GM04503 (cell line): ENCODE data around the gene NOTCH1.

Source experiments
- DNase-seq: peaks from one replicate; pipeline ENCODE4 v3.0.0-alpha.2; 2012; ENCODE audit warnings: low read depth

The NOTCH1 gene

DNA sequence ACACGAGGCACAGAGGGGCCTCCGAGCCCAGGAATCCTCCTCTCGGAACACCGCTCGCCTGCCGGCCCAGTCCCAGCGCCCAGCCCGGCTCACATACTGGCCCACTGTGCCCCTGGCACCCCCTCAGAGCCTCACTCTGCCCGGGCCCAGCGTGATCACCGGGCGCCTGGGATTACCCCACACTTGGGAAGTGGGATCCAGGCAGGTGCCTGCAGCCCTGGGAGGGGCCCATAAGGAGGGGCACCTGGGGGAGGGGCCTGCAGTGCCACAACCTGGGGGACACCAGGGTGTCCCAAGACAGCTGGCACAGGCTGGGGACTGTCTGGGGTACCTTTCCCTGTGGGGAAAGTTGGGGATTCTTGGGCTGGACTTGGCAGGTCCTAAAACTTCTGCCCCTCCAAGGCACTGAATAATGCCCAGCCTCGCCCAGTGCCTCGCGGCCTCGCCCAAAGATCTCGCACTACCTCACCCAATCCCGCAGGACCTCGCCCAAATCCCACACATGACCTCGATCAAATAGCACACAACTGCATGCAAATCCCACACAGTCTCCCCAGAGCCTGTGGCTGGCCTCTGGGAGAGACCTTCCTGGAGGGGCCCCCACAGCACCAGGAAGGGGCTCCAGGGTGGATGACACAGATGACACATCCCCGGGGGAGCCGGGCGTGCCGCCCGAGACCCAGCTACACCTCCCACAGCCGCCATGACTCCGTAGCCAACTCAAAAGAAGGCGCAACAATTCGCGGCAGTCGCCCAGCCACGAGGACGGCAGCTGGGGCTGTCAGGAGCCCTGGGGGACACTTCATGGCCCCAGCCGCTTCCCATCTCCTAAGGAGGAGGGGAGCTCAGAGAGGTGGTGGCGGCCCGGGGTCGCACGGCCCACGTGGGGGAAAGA, 13.7 kb downstream of the NOTCH1 start:
- no peak for DNase-seq

DNA sequence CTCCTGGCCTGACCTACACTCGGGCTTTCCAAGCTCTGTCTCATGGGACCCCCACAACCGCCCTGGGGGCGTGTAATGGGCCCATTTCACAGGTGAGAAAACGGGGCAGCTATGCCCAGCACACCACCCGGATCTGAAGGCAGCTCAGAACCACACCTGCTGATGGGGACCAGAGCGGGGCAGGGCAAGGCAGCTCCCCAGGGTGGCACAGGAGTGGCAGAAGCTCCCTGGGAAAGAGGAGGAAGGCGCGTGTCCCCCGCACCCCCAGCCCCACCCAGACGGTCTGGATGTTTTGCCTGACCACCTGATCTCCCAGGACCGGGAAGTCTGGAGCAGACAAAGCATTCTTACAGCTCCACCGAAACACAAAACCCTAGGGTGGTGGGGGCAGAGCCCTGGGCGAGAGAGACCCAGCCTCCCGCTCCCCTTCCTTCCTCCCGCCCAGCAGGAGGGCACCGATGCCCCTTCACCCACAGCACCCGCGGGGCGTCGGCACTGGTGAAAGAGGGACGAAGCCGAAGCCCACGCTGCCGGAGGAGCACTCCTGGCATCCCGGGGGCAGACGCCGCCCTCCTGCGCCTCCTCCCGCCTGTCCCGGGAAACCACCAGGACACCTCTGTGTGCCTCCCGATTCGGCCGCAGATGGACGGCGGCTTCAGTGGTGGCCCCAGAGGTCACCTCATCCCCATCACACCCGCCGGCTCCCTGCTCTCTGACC, 14.5 kb downstream of the NOTCH1 start:
- no peak for DNase-seq

- DNase-seq = no peak
These were observed 15.3 kb downstream of the NOTCH1 start for GRCh38 chr9:136530461-136531089.

DNA sequence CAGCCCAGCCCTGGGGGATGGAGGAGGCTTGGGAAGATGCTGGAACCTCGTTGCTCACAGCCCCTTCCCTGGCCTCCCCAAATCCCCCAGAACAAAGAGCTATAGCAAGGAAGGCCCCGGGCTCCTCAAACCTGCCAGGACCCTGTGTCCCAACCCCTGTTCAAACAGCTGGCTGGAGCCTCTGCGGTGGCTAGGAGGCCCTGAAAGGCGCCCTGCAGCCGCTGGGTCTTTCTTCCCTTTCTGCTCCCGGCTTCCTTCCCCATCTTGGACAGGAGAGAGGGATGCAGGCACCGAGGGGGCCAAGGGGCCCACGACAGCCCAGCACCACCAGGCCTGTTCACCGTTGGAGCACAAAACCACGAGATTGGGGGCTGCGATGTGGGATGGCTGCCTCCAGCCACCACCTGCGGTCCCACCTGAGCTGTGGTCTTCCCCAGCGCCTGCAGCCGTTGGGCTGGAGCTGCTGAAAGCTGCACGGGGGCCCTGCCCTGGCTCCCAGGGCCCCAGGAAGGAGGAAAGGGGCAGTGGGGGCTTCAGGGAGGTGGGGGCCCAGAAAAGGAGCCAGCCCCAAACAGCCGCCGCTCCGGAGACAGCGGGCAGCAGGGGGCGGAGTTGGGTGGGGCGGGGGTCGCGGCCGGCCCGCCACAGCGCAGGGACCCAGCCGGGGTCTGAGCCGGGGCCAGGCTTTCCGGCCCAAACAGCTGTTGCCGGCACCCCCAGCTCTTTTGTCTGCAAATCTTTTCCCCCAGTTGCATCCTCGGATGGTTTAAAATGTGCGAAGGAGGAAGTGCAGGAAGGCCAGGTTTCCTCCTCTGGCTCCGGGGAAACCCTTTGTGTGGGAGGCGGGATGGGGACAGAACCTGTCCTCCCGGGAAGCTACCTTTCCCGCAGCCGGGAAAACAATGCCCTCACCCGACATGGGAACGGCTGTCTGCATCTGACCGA, 16.1 kb downstream of the NOTCH1 start:
- no peak for DNase-seq

- DNase-seq = no peak
These were observed 17.0 kb downstream of the NOTCH1 start for GRCh38 chr9:136528716-136529341.

- DNase-seq = no peak
These were observed 17.8 kb downstream of the NOTCH1 start for GRCh38 chr9:136527721-136528710.

- no peak for DNase-seq
These were observed 18.7 kb downstream of the NOTCH1 start for GRCh38 chr9:136527131-136527530.

- DNase-seq = no peak
These were observed 19.2 kb downstream of the NOTCH1 start for GRCh38 chr9:136526625-136527066.

DNA sequence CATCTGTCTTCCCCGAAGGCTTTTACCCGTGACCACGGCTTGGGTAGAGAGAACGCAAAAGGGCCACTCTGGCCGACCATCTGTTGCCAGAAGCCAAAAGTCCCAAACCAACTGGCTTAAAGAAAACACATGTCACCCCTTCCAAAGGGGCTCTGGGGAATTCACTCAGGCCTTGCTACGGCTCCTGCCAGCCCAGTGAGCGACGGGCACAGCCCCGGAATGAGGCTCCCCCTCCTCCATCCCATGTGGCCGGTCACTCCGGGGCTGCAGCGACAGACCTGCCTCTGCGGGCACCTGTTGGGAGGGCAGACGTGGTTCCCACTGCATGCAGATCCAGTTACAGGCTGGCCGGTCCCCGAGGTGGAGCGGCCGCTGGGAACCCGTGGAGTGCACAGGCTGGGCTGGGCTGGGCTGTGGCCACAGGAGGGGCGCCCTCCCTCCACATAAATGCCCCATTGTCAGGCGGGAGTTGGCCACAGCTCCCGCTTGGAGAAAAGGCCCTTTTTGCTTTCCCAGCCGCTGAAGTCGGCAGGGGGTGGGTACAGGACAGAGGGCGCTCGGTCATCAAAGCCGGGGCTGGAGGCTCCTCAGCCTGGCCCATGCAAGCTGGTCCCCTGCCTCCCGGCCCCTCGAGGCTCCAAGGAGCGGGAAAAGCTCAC, 19.9 kb downstream of the NOTCH1 start:
- no peak for DNase-seq

DNA sequence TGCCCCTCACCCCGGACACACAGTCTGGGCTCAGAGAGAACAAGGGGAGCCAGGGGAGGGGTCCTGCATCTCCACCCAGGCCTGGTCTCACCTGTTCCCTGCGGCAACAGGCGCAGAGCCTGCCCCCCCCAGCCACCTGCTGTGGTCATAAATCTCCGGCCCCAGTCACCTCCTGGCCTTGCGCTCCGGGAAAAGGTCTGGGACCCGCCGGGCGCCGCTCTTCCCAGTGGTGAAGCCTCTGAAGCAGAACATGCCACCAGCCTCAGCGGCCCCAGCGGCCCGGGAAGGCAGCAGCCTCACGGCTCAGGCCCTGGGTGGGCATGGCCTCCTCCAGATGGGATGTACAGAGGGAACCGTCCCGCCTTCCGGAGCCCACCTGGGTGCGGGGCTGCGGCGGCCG, 20.6 kb downstream of the NOTCH1 start:
- no peak for DNase-seq

- no peak for DNase-seq
These were observed 23.3 kb downstream of the NOTCH1 start for GRCh38 chr9:136522314-136523237.

GRCh38 chr9:136521537-136521936, 24.3 kb downstream of the NOTCH1 start:
- no peak for DNase-seq

GRCh38 chr9:136520053-136520540, 25.8 kb downstream of the NOTCH1 start:
- DNase-seq = no peak

DNA sequence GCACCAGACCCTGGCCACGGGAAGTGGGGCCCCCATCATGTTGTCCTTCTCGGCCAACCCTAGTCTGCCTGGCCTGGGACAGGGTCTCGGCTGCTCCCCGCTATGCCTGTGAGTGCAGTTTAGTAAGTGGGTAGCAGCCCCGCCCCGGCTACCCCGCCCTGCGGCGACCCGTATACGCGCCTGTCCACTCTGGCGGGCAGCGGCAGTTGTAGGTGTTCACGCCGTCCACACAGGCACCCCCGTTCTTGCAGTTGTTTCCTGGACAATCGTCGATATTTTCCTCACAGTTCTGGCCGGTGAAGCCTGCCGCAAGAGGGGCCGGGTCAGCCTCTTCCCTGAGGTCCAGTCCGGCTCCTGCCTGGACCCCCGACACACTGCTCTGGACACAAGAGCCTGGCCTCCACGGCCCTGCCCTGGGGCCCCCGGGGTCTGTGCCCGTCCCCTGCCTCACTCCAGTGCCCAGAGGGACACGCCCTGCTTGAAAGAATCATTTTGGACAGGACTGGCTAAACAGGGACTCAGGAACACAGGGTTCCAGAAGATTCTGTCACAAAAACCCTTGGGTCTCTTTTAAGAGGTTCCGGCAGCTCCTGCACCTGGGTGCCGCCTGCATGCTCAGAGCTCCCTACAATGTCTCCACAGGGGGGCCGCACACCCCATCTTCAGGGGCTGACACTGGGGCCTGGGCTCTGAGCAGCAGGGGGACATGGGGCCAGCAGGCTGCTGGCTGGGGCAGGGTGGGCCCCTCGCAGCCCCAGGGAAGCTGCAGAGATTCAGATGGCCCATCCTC, 26.4 kb downstream of the NOTCH1 start:
- no peak for DNase-seq

DNA sequence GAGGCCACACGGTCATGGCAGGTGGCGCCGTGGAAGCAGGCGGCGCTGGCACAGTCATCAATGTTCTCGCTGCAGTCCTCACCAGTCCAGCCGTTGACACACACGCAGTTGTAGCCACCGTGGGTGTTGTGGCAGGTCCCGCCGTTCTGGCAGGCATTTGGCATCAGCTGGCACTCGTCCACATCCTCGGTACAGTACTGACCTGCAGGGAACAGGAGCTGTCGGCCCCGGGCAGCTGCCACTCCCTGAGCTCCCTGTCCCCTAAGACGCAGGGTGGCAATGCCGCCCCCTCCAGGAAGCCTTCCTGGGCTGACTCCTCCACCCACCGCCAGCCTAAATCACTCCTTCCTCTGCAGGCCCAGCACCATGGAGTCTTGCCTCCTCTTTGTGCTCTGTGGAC, 27.2 kb downstream of the NOTCH1 start:
- no peak for DNase-seq

DNA sequence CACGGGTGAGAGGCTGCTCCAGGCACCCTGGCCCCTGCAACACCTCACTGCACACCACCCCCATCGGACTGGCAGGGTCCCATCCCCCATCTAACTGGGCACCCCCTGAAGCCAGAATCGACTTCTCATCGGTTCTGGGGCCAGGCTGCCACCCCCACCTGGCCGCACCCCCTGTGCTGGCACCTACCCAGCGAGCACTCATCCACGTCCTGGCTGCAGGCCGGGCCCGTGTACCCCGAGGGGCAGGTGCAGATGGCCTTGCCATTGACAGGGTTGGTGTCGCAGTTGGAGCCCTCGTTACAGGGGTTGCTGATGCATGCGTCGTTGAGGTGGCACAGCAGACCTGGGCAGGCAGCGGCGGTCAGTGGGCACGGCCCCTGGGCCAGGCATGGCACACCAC, 27.9 kb downstream of the NOTCH1 start:
- DNase-seq = no peak

DNA sequence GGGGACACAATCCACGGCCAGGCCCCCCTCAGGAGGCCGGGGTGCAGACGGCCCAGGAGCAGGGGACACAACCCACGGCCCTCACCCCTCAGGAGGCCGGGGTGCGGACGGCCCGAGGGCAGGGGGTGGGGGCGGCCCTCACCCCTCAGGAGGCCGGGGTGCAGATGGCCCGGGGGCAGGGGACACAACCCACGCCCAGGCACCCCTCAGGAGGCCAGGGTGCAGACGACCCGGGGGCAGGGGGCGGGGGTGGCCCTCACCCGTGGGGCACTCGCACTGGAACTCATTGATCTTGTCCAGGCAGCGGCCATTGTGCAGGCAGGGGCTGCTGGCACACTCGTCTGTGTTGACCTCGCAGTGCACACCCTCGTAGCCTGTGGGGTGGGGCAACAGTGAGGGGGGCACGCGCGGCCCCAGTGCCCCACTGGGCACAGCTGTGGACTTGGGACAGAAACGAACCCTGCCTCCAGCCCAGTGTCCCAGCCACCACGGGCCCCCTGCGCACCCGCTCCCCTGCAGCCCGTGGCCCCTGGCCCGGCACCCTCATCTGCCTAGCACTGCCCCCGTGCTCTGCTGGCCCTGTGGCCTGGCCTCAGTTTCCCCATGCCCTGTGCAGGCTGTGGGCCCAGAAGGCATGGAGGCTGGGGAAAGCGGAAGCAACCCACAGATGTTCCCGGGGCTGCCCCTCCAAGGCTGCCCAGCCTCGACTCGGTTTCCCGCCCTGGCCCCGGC, 28.7 kb downstream of the NOTCH1 start:
- no peak for DNase-seq
